Panc1 (cell line): Measurements from ENCODE around the gene PPT2. TPM values are rescaled to one million over a fixed set of nuclear protein-coding genes. Genes with fewer than 3 reads are reported as not detected.

Experiments used
- ATAC-seq: fragments of 200-7000 bp; cut with Tn5 transposase; 2 replicates; pipeline ENCODE4 v1.9.1; 2020; ENCODE audit warnings: mild to moderate bottlenecking, moderate library complexity
- BruUV-seq: library from RNA; stranded (reverse); fragments of 400-500 nt; replicated peaks from 2 replicates; lab custom pipeline; 2021; lab: Mats Ljungman, UMichigan
- CTCF ChIA-PET: fragments of 300-600 bp; sonication (Branson Sonifier 250); formaldehyde crosslinking; loops from one replicate; lab custom pipeline; 2022; ENCODE audit warnings: antibody characterized with exemption; lab: Charles Lee
- POLR2A ChIA-PET: fragments of 300-600 bp; sonication (Branson Sonifier 250); formaldehyde crosslinking; loops from one replicate; lab custom pipeline; 2022; ENCODE audit warnings: antibody characterized with exemption; lab: Charles Lee
- DNase-seq: peaks from one replicate; pipeline ENCODE4 v3.0.0-alpha.2; 2010; ENCODE audit warnings: low read depth, low spot score
- H3K27ac ChIP-seq: 2 replicates; pipeline ENCODE4 v1.5.1; 2011; ENCODE audit warnings: mild to moderate bottlenecking, low read length, inconsistent platforms
- H3K27me3 ChIP-seq: fragments of 200-500 bp; sonication (Bioruptor generic); 2 replicates; pipeline ENCODE4 v1.6.0; 2014; ENCODE audit warnings: low read length, inconsistent platforms; ENCODE audit not compliant: control insufficient read depth, insufficient read depth
- H3K36me3 ChIP-seq: fragments of 200-500 bp; sonication (Bioruptor generic); 2 replicates; pipeline ENCODE4 v1.5.1; 2014; ENCODE audit warnings: inconsistent platforms, mild to moderate bottlenecking, low read length, moderate library complexity; ENCODE audit not compliant: control insufficient read depth, insufficient read depth
- H3K4me1 ChIP-seq: 2 replicates; pipeline ENCODE4 v1.5.1; 2011; ENCODE audit warnings: inconsistent platforms, mild to moderate bottlenecking, low read length, moderate library complexity; ENCODE audit not compliant: control insufficient read depth, insufficient read depth
- H3K4me3 ChIP-seq, 2 experiments: 2 replicates each; pipeline ENCODE4 v1.5.1; 2011 to 2012; ENCODE audit warnings: low read depth in 2 of 2, low read length in 2 of 2, mild to moderate bottlenecking in 2 of 2, inconsistent platforms in 1 of 2, moderate library complexity in 1 of 2
- H3K9me3 ChIP-seq: fragments of 200-500 bp; sonication (Bioruptor generic); 2 replicates; pipeline ENCODE4 v1.5.1; 2014; ENCODE audit warnings: low read depth, mild to moderate bottlenecking, inconsistent platforms, low read length, moderate library complexity; ENCODE audit not compliant: control insufficient read depth, insufficient read depth
- POLR2AphosphoS5 ChIP-seq: IDR thresholded peaks from 2 replicates; pipeline ENCODE4 v1.6.1; 2012; ENCODE audit warnings: mild to moderate bottlenecking, low read depth, low read length, moderate library complexity
- SIN3A ChIP-seq: IDR thresholded peaks from 2 replicates; pipeline ENCODE4 v1.6.1; 2012; ENCODE audit warnings: low read depth, mild to moderate bottlenecking, low read length, moderate library complexity, borderline replicate concordance; ENCODE audit not compliant: insufficient read depth
- TCF7L2 ChIP-seq: IDR thresholded peaks from 2 replicates; pipeline ENCODE4 v1.6.1; 2011; ENCODE audit warnings: mild to moderate bottlenecking, low read depth, low read length, inconsistent platforms
- in situ Hi-C: cut with HindIII; loops from 2 replicates; pipeline ENCODE4 v1.10.0; 2016; ENCODE audit warnings: low sequenced_read_pairs, low pct_unique_long_range_greater_than_20kb
- intact Hi-C: fragments of 100-400 bp; cut with micrococcal nuclease; formaldehyde crosslinking; loops from one replicate; pipeline ENCODE4 v1.10.0; 2022; ENCODE audit not compliant: unreplicated experiment
- total RNA-seq: library from RNA; stranded (reverse); gene quantifications from one replicate; pipeline ENCODE4 v1.2.1, GENCODE V29; 2021; ENCODE audit not compliant: unreplicated experiment
- TF ChIP-seq, protein P1 (sequence below): fragments of 450-650 bp; IDR thresholded peaks from 2 replicates; pipeline ENCODE4 v1.5.1; 2017; ENCODE audit warnings: mild to moderate bottlenecking
- TF ChIP-seq, protein P2 (sequence below), 2 experiments: IDR thresholded peaks; 2 replicates each; pipeline ENCODE4 v1.6.1; 2011 to 2012; ENCODE audit warnings: low read depth in 2 of 2, control low read depth in 1 of 2, low read length in 1 of 2, mild to moderate bottlenecking in 1 of 2, moderate library complexity in 1 of 2; ENCODE audit not compliant: insufficient read depth in 1 of 2

PPT2 gene
- total RNA-seq, 1 experiment from 2014 or later: 20.1 TPM

DNA sequence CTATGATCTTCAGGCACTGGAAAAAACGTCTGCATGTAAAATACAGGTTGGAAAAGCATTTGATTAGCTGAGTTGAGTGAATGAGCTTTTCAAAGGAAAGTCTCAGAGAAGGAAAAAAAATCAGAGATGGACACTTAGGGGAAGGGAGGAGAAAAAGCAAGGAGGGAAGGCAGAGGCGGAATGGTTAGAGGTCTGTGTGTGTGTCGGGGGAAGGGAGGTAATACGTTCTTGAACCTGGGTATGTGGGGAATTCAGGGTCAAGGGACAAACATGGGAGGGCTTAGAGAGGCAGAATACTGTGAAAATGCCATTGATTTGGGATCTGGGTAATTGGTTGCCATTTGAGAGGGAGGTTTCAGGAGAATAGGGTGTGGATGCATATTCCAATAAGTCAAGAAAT lies 7.3 kb upstream of the PPT2 start:
- in situ Hi-C loops: no loop called here
- CTCF ChIA-PET: no interaction called here
- BruUV-seq: no TSS peak
- TF ChIP-seq, protein P1, sequence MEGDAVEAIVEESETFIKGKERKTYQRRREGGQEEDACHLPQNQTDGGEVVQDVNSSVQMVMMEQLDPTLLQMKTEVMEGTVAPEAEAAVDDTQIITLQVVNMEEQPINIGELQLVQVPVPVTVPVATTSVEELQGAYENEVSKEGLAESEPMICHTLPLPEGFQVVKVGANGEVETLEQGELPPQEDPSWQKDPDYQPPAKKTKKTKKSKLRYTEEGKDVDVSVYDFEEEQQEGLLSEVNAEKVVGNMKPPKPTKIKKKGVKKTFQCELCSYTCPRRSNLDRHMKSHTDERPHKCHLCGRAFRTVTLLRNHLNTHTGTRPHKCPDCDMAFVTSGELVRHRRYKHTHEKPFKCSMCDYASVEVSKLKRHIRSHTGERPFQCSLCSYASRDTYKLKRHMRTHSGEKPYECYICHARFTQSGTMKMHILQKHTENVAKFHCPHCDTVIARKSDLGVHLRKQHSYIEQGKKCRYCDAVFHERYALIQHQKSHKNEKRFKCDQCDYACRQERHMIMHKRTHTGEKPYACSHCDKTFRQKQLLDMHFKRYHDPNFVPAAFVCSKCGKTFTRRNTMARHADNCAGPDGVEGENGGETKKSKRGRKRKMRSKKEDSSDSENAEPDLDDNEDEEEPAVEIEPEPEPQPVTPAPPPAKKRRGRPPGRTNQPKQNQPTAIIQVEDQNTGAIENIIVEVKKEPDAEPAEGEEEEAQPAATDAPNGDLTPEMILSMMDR: no peak
- TF ChIP-seq SIN3A (no peak), TCF7L2 (no peak), POLR2AphosphoS5 (no peak)
- TF ChIP-seq, protein P2, sequence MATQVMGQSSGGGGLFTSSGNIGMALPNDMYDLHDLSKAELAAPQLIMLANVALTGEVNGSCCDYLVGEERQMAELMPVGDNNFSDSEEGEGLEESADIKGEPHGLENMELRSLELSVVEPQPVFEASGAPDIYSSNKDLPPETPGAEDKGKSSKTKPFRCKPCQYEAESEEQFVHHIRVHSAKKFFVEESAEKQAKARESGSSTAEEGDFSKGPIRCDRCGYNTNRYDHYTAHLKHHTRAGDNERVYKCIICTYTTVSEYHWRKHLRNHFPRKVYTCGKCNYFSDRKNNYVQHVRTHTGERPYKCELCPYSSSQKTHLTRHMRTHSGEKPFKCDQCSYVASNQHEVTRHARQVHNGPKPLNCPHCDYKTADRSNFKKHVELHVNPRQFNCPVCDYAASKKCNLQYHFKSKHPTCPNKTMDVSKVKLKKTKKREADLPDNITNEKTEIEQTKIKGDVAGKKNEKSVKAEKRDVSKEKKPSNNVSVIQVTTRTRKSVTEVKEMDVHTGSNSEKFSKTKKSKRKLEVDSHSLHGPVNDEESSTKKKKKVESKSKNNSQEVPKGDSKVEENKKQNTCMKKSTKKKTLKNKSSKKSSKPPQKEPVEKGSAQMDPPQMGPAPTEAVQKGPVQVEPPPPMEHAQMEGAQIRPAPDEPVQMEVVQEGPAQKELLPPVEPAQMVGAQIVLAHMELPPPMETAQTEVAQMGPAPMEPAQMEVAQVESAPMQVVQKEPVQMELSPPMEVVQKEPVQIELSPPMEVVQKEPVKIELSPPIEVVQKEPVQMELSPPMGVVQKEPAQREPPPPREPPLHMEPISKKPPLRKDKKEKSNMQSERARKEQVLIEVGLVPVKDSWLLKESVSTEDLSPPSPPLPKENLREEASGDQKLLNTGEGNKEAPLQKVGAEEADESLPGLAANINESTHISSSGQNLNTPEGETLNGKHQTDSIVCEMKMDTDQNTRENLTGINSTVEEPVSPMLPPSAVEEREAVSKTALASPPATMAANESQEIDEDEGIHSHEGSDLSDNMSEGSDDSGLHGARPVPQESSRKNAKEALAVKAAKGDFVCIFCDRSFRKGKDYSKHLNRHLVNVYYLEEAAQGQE (IDR thresholded peaks at IDR 0.05; ENCODE audit: insufficient read depth in 1 of 2, low read depth in 2 of 2, low read length in 1 of 2): no peak
- ATAC-seq (no peak), DNase-seq (no peak)
- no peak overlapping the region; the same call in 1 of the 2 replicates for H3K27ac ChIP-seq
- H3K27me3 ChIP-seq: no peaks in the 10 kb centered on the region
- H3K4me1 ChIP-seq: no peaks in the 10 kb centered on the region
- no peaks in the 10 kb centered on the region for H3K9me3 ChIP-seq
- intact Hi-C loops: no loop called here
- POLR2A ChIA-PET: no interaction called here
- H3K4me3 ChIP-seq: no peak overlapping the region
- no peaks in the 10 kb centered on the region for H3K36me3 ChIP-seq

DNA sequence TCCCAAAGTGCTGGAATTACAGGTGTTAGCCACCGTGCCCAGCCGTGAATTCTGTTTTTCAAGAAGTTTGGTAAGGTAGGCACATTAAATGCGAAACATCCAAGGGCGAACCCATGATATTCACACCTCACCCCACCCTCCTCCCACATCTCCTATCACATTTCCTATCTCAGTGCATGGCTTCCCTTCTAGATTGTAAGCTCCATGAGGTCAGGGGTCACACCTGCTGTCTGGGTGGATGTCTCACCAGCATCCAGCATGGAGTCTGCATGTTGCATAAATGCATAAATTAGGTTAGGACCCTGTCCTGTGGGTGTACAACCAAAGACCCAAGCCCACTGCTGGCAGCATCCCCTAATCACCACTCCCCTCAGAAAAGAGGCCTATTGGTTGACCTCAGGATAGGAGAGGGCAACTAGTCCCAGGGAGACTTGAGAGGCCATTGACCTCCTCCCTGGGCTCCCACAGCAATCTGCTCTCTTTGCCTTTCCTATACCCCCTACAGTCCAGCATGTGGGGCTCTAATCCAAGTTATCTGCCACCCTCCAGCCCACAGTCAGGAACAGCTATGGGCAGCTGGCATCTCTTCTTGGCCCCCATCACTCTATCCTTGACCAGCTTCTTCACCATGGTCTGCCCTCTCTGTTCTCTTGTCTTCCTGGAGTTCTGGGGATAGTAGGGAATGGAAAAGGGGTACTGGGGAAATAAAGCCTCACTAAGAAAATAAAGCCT lies 6.4 kb upstream of the PPT2 start:
- H3K9me3 ChIP-seq: no peaks in the 10 kb centered on the region
- H3K36me3 ChIP-seq: no peaks in the 10 kb centered on the region
- ChIA-PET POLR2A (no interaction called here), CTCF (no interaction called here)
- no peak overlapping the region for H3K27ac ChIP-seq
- TF ChIP-seq SIN3A (no peak), POLR2AphosphoS5 (no peak), TCF7L2 (no peak)
- TF ChIP-seq, protein P1: no peak; the same call in 1 of the 2 replicates
- TF ChIP-seq, protein P2 (IDR thresholded peaks at IDR 0.05; ENCODE audit: insufficient read depth in 1 of 2, low read depth in 2 of 2, low read length in 1 of 2): no peak
- peaks cover 7% of the 10 kb centered on the region for H3K4me1 ChIP-seq
- ATAC-seq: no peak
- H3K4me3 ChIP-seq: no peak overlapping the region
- DNase-seq: no peak
- H3K27me3 ChIP-seq: no peaks in the 10 kb centered on the region
- intact Hi-C loops (no loop called here), in situ Hi-C loops (no loop called here)
- BruUV-seq: no TSS peak
